Vagina (tissue), 2 donors: ENCODE results near the gene PARVB.

Experiments used
- CTCF ChIP-seq, 3 experiments: fragments of 450-650 bp in 2 of 3; fragments of 200-600 bp in 1 of 3; sonication (generic) in 1 of 3; IDR thresholded peaks; one replicate each; pipeline ENCODE4 v1.5.1; 2017 to 2019; ENCODE audit warnings: antibody characterized with exemption in 3 of 3, mild to moderate bottlenecking in 2 of 3, moderate library complexity in 2 of 3
- POLR2A ChIP-seq, 2 donors: fragments of 450-650 bp; IDR thresholded peaks; one replicate each; pipeline ENCODE4 v1.6.1; 2017; ENCODE audit warnings: antibody characterized with exemption in 2 of 2, mild to moderate bottlenecking in 2 of 2, moderate library complexity in 2 of 2
- POLR2AphosphoS5 ChIP-seq, 2 donors: sonication (generic); formaldehyde crosslinking; IDR thresholded peaks; one replicate each; pipeline ENCODE4 v1.9.0; 2017; ENCODE audit warnings: antibody characterized with exemption in 2 of 2, mild to moderate bottlenecking in 2 of 2, low read depth in 1 of 2; ENCODE audit not compliant: insufficient read depth in 1 of 2

- TF ChIP-seq CTCF (IDR thresholded peaks at IDR 0.05) (no peak), POLR2AphosphoS5 (IDR thresholded peaks at IDR 0.05; ENCODE audit: insufficient read depth in 1 of 2, low read depth in 1 of 2) (no peak), POLR2A (IDR thresholded peaks at IDR 0.05) (no peak)
These were observed 155.3 kb downstream of the PARVB start for GRCh38 chr22:44179196-44179988.
